ENCODE data around the gene PSAT1. TPM values are rescaled to one million over a fixed set of nuclear protein-coding genes. Genes with fewer than 3 reads are reported as not detected.

The PSAT1 gene
- total and polyA plus RNA-seq, 9 donors, result 0.83 to 153 (median 7.1) TPM

GRCh38 chr9:78286946-78287388, 10.0 kb upstream of the PSAT1 start:
- intact Hi-C loops (cut with DNase I), result no loop called here
- no peaks in the 10 kb centered on the region for H3K9me3 ChIP-seq
- TF ChIP-seq CTCF (IDR thresholded peaks at IDR 0.05) (no peak), EP300 (IDR thresholded peaks at IDR 0.05) (no peak), POLR2A (IDR thresholded peaks at IDR 0.05) (no peak)
- H3K27ac ChIP-seq, result no peak overlapping the region
- no peak overlapping the region for H3K4me3 ChIP-seq
- WGBS, 3 donors, result 94 to 95% (median 95%) methylated on average over 6 of the region's 6 CpGs
- no peaks in the 10 kb centered on the region for H3K36me3 ChIP-seq
- no peaks in the 10 kb centered on the region for H3K27me3 ChIP-seq
- H3K4me1 ChIP-seq (ENCODE audit: insufficient read depth), result peaks cover under 1% of the 10 kb centered on the region
- no peak for DNase-seq

DNA sequence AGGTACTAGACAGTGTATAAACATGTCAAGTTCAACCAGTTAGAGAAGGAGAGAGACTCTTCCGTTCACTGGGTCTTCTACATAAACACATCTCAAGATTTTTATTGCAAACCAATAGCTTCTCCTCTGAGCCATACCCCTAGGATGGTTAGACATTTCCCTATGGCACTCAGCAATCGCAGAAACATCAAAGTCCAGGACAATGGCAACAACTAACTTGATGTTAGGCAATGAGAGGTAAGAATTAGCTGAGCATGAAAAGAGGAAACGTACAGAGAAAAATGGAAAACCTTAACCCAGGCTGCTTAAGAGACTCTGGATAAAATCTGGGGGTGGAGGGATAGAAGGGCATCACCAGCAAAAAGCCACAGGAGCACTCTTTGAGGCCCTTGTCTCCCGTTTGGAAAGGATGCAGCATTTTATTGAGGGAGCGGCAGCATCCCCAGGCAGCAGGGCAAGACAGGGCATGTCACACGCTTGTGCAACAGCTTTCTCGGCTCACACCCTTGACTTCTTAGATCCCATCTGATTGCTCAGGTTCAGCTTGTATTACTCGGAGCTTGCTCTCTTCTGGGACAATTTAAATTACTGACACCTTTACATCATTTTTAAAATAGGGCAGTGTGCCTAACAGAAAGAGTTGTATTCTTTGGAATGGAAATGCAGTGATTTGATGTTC, 8.6 kb upstream of the PSAT1 start:
- intact Hi-C loops (cut with DNase I), result no loop called here
- no peaks in the 10 kb centered on the region for H3K9me3 ChIP-seq
- WGBS, 3 donors, result 88 to 89% (median 88%) methylated on average over 8 of the region's 8 CpGs
- no peak overlapping the region for H3K4me3 ChIP-seq
- H3K27ac ChIP-seq, result no peak overlapping the region
- H3K4me1 ChIP-seq (ENCODE audit: insufficient read depth), result no peaks in the 10 kb centered on the region
- no peaks in the 10 kb centered on the region for H3K36me3 ChIP-seq
- H3K27me3 ChIP-seq, result no peaks in the 10 kb centered on the region
- no peak for DNase-seq
- no peak for TF ChIP-seq EP300 (IDR thresholded peaks at IDR 0.05)
- no peak for TF ChIP-seq CTCF (IDR thresholded peaks at IDR 0.05)
- TF ChIP-seq POLR2A (IDR thresholded peaks at IDR 0.05), result no peak

DNA sequence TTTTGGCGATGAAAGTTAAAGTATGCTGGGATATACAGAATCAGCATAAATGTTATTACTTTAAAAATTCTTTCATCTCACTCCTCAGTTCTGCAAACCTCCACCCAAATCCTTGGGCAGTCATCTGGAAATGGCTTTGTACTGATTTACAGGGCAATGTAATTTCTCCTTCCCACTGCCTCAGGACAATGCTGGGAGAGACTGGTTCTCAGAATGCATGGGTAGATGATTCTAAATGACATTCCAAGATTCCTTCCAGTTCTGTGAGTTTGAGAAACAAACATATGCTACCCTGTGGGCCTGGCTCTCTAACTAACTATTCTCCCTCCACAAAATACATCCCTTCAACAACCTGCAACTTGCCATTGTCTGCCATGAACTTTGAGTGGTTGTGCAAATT, 7.5 kb upstream of the PSAT1 start:
- DNase-seq, result no peak
- H3K4me1 ChIP-seq (ENCODE audit: insufficient read depth), result no peaks in the 10 kb centered on the region
- no peak for TF ChIP-seq POLR2A (IDR thresholded peaks at IDR 0.05)
- no peak overlapping the region for H3K4me3 ChIP-seq
- H3K9me3 ChIP-seq, result no peaks in the 10 kb centered on the region
- intact Hi-C loops (cut with DNase I), result no loop called here
- no peak overlapping the region for H3K27ac ChIP-seq
- WGBS, 3 donors, result 90 to 100% (median 100%) methylated on average over 1 of the region's 1 CpG
- no peaks in the 10 kb centered on the region for H3K27me3 ChIP-seq
- no peaks in the 10 kb centered on the region for H3K36me3 ChIP-seq

- no peaks in the 10 kb centered on the region for H3K4me1 ChIP-seq (ENCODE audit: insufficient read depth)
- no peaks in the 10 kb centered on the region for H3K9me3 ChIP-seq
- H3K27me3 ChIP-seq, result no peaks in the 10 kb centered on the region
- H3K4me3 ChIP-seq, result no peak overlapping the region
- no peak overlapping the region for H3K27ac ChIP-seq
- H3K36me3 ChIP-seq, result no peaks in the 10 kb centered on the region
- no peak for DNase-seq
- intact Hi-C loops (cut with DNase I), result no loop called here
- WGBS, 3 donors, result 71 to 84% (median 82%) methylated on average over 8 of the region's 8 CpGs
- no peak for TF ChIP-seq POLR2A (IDR thresholded peaks at IDR 0.05)
- no peak for TF ChIP-seq EP300 (IDR thresholded peaks at IDR 0.05)
- TF ChIP-seq CTCF (IDR thresholded peaks at IDR 0.05), result no peak
Observed at GRCh38 chr9:78291240-78291925, 5.5 kb upstream of the PSAT1 start.

GRCh38 chr9:78292026-78292425, 4.9 kb upstream of the PSAT1 start:
- Histone ChIP-seq H3K4me3 (no peak overlapping the region), H3K27me3 (no peaks in the 10 kb centered on the region), H3K27ac (no peak overlapping the region), H3K9me3 (no peaks in the 10 kb centered on the region), H3K4me1 (ENCODE audit: insufficient read depth) (peaks cover 2% of the 10 kb centered on the region), H3K36me3 (no peaks in the 10 kb centered on the region)
- TF ChIP-seq CTCF (IDR thresholded peaks at IDR 0.05), result no peak
- no peak for TF ChIP-seq POLR2A (IDR thresholded peaks at IDR 0.05)
- TF ChIP-seq EP300 (IDR thresholded peaks at IDR 0.05), result no peak
- intact Hi-C loops (cut with DNase I), result no loop called here
- 10 to 30% (median 15%) methylated on average over 6 of the region's 6 CpGs for whole genome bisulfite sequencing, 3 donors
- DNase-seq, result no peak
